HCT116 (cell line): ENCODE results near the gene ZNF282. TPM values are rescaled to one million over a fixed set of nuclear protein-coding genes. Genes with fewer than 3 reads are reported as not detected.

ENCODE experiments used
- ATAC-seq: fragments of 200-7000 bp; cut with Tn5 transposase; 2 replicates; pipeline ENCODE4 v1.9.1; 2020; ENCODE audit warnings: mild to moderate bottlenecking, moderate library complexity
- BruUV-seq: library from RNA; stranded (reverse); fragments of 400-500 nt; replicated peaks from 2 replicates; lab custom pipeline; 2021; lab: Mats Ljungman, UMichigan
- CTCF ChIA-PET: fragments of 300-600 bp; sonication (Branson Sonifier 250); formaldehyde crosslinking; loops from one replicate; lab custom pipeline; 2021; ENCODE audit warnings: antibody characterized with exemption; lab: Charles Lee
- POLR2A ChIA-PET: fragments of 300-600, 350-600 bp; sonication (Branson Sonifier 250); formaldehyde crosslinking; loops from one replicate; lab custom pipeline; 2021; ENCODE audit warnings: antibody characterized with exemption; lab: Charles Lee
- RAD21 ChIA-PET, 2 experiments: fragments of 300-600 bp; sonication (Branson Sonifier 250); formaldehyde crosslinking; loops; one replicate each; lab custom pipeline; 2023; ENCODE audit warnings: low total read pairs in 2 of 2; ENCODE audit not compliant: uncharacterized antibody in 2 of 2, unreplicated experiment in 2 of 2, low non-redundant PET in 1 of 2; lab: Charles Lee
- DNase-seq: peaks from one replicate; pipeline ENCODE4 v3.0.0-alpha.2; 2010; ENCODE audit warnings: low read depth, low spot score
- H2AFZ ChIP-seq: fragments of 200-600 bp; shearing (Covaris generic), sonication (generic); 2 replicates; pipeline ENCODE4 v1.6.1; 2017; ENCODE audit warnings: low read depth, mixed run types, mixed read lengths, antibody characterized with exemption, low read length; ENCODE audit not compliant: poor library complexity, severe bottlenecking
- H3K27ac ChIP-seq: 2 replicates; pipeline ENCODE4 v1.5.1; 2012; ENCODE audit warnings: low read depth, low read length
- H3K27me3 ChIP-seq: fragments of 200-600 bp; sonication (generic); 2 replicates; pipeline ENCODE4 v1.6.1; 2016; ENCODE audit warnings: mixed run types, low read length, mixed read lengths; ENCODE audit not compliant: insufficient read depth
- H3K36me3 ChIP-seq, 2 experiments: fragments of 200-500 bp in 1 of 2; fragments of 200-600 bp in 1 of 2; sonication (Bioruptor generic) in 1 of 2; sonication (generic) in 1 of 2; 2 replicates each; pipeline versions ENCODE4 v1.5.1 to v1.6.1; 2014 to 2016; ENCODE audit warnings: low read length in 2 of 2, inconsistent platforms in 1 of 2, mixed read lengths in 1 of 2, mixed run types in 1 of 2; ENCODE audit not compliant: insufficient read depth in 2 of 2, control insufficient read depth in 1 of 2
- H3K4me1 ChIP-seq, 2 experiments: fragments of 200-600 bp in 1 of 2; sonication (generic) in 1 of 2; 2 replicates each; pipeline versions ENCODE4 v1.5.1 to v1.6.1; 2012 to 2017; ENCODE audit warnings: low read length in 2 of 2, inconsistent platforms in 1 of 2, mild to moderate bottlenecking in 1 of 2, mixed read lengths in 1 of 2, mixed run types in 1 of 2, moderate library complexity in 1 of 2; ENCODE audit not compliant: insufficient read depth in 2 of 2, control insufficient read depth in 1 of 2
- H3K4me2 ChIP-seq: fragments of 200-600 bp; sonication (generic); 2 replicates; pipeline ENCODE4 v1.6.1; 2017; ENCODE audit warnings: mixed run types, low read length, mixed read lengths
- H3K4me3 ChIP-seq, 2 experiments: fragments of 200-600 bp in 1 of 2; sonication (generic) in 1 of 2; replicated peaks in 1 of 2; 2 replicates each; pipeline ENCODE4 v1.5.1; 2011 to 2016; ENCODE audit warnings: low read length in 2 of 2, control low read depth in 1 of 2, low read depth in 1 of 2, mild to moderate bottlenecking in 1 of 2, mixed read lengths in 1 of 2, mixed run types in 1 of 2
- H3K79me2 ChIP-seq: fragments of 200-600 bp; sonication (generic); 2 replicates; pipeline ENCODE4 v1.6.1; 2017; ENCODE audit warnings: mild to moderate bottlenecking, mixed run types, low read length, moderate library complexity, mixed read lengths; ENCODE audit not compliant: insufficient read depth
- H3K9ac ChIP-seq: fragments of 200-600 bp; sonication (generic); 2 replicates; pipeline ENCODE4 v1.6.1; 2016; ENCODE audit warnings: low read length, mixed read lengths
- H3K9me2 ChIP-seq: fragments of 200-600 bp; sonication (generic), shearing (Covaris generic); 2 replicates; pipeline ENCODE4 v1.6.1; 2017; ENCODE audit warnings: mixed run types, mild to moderate bottlenecking, moderate library complexity; ENCODE audit not compliant: insufficient read depth
- H3K9me3 ChIP-seq, 2 experiments: fragments of 200-500 bp in 1 of 2; fragments of 200-600 bp in 1 of 2; sonication (Bioruptor generic) in 1 of 2; sonication (generic) in 1 of 2; 2 replicates each; pipeline ENCODE4 v1.6.1; 2014 to 2017; ENCODE audit warnings: low read length in 2 of 2, mixed read lengths in 2 of 2, inconsistent platforms in 1 of 2, low read depth in 1 of 2, mild to moderate bottlenecking in 1 of 2, mixed run types in 1 of 2, moderate library complexity in 1 of 2; ENCODE audit not compliant: control insufficient read depth in 1 of 2, insufficient read depth in 1 of 2
- H4K20me1 ChIP-seq: fragments of 200-600 bp; sonication (generic), shearing (Covaris generic); 2 replicates; pipeline ENCODE4 v1.6.1; 2017; ENCODE audit warnings: mixed run types, mild to moderate bottlenecking, moderate library complexity; ENCODE audit not compliant: insufficient read depth
- CBX3 ChIP-seq: IDR thresholded peaks from 2 replicates; pipeline ENCODE4 v1.6.1; 2012; ENCODE audit warnings: low read depth
- CEBPB ChIP-seq: IDR thresholded peaks from 2 replicates; pipeline ENCODE4 v1.6.1; 2012; ENCODE audit warnings: low read depth
- EGR1 ChIP-seq: IDR thresholded peaks from 2 replicates; pipeline ENCODE4 v1.6.1; 2012; ENCODE audit warnings: low read depth
- EZH2 ChIP-seq: fragments of 200-600 bp; sonication (generic); IDR thresholded peaks from 2 replicates; pipeline ENCODE4 v1.6.1; 2017; ENCODE audit warnings: antibody characterized with exemption, mixed run types
- EZH2phosphoT487 ChIP-seq: fragments of 200-600 bp; IDR thresholded peaks from 2 replicates; pipeline ENCODE4 v1.6.1; 2018; ENCODE audit warnings: antibody characterized with exemption, borderline replicate concordance
- FOSL1 ChIP-seq: IDR thresholded peaks from 2 replicates; pipeline ENCODE4 v1.6.1; 2012; ENCODE audit warnings: low read depth
- POLR2A ChIP-seq: IDR thresholded peaks from 2 replicates; pipeline ENCODE4 v1.7.0; 2011; ENCODE audit warnings: borderline replicate concordance; ENCODE audit not compliant: insufficient read depth, insufficient read length; ENCODE audit errors: extremely low read depth
- POLR2AphosphoS5 ChIP-seq: IDR thresholded peaks from 2 replicates; pipeline ENCODE4 v1.6.1; 2011; ENCODE audit warnings: mild to moderate bottlenecking, low read depth, low read length, moderate library complexity
- SIN3A ChIP-seq: IDR thresholded peaks from 2 replicates; pipeline ENCODE4 v1.6.1; 2012; ENCODE audit warnings: low read depth
- SRF ChIP-seq: IDR thresholded peaks from 2 replicates; pipeline ENCODE4 v1.6.1; 2012; ENCODE audit warnings: low read depth
- TCF7L2 ChIP-seq: IDR thresholded peaks from 2 replicates; pipeline ENCODE4 v1.7.0; 2011; ENCODE audit warnings: borderline replicate concordance, inconsistent platforms; ENCODE audit not compliant: insufficient read depth, insufficient read length; ENCODE audit errors: extremely low read depth
- YY1 ChIP-seq: IDR thresholded peaks from 2 replicates; pipeline ENCODE4 v1.6.1; 2011; ENCODE audit warnings: low read length, low read depth, moderate library complexity, mild to moderate bottlenecking; ENCODE audit not compliant: insufficient replicate concordance; ENCODE audit errors: extremely low read depth
- ZFX ChIP-seq: fragments of 450-650 bp; IDR thresholded peaks from 2 replicates; pipeline ENCODE4 v1.6.1; 2017
- ZNF274 ChIP-seq: fragments of 200-500 bp; sonication (Bioruptor generic); IDR thresholded peaks from 2 replicates; pipeline ENCODE4 v1.6.1; 2014; ENCODE audit warnings: mild to moderate bottlenecking, low read depth, low read length, inconsistent platforms
- intact Hi-C: fragments of 100-400 bp; cut with micrococcal nuclease; formaldehyde crosslinking; loops from 2 replicates; pipeline ENCODE4 v1.10.0; 2022
- total RNA-seq: library from RNA; stranded (reverse); gene quantifications from one replicate; pipeline ENCODE4 v1.2.1, GENCODE V29; 2021; ENCODE audit not compliant: unreplicated experiment

ZNF282 gene
- total RNA-seq, 1 experiment from 2014 or later = 30.4 TPM

DNA sequence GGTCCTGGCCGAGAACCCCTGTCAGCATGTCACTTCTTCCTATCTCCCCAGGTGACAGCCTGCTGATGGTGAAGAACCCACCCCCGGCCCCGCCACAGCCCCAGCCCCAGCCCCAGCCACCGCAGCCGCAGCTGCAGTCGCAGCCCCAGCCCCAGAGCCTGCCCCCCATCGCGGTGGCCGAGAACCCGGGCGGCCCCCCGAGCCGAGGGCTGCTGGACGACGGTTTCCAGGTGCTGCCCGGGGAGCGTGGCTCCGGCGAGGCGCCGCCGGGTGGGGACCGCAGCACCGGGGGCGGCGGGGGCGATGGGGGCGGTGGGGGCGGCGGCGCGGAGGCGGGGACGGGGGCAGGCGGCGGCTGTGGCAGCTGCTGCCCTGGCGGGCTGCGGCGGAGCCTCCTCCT lies 28.4 kb downstream of the ZNF282 start:
- RAD21 ChIA-PET = no interaction called here
- H3K27ac ChIP-seq = no peak overlapping the region
- no peaks in the 10 kb centered on the region for H3K9me2 ChIP-seq
- no peaks in the 10 kb centered on the region for H3K4me1 ChIP-seq
- H3K4me2 ChIP-seq = no peak overlapping the region
- peaks cover 13 to 24% of the 10 kb centered on the region in 2 experiments; a peak in 3 of 4 replicates for H3K36me3 ChIP-seq
- intact Hi-C loops = no loop called here
- no peak for DNase-seq
- H4K20me1 ChIP-seq = no peaks in the 10 kb centered on the region
- no peak for ATAC-seq
- no peak overlapping the region for H2AFZ ChIP-seq
- H3K79me2 ChIP-seq = no peaks in the 10 kb centered on the region
- no peak for TF ChIP-seq FOSL1
- TF ChIP-seq EGR1 = no peak
- TF ChIP-seq TCF7L2 = no peak
- TF ChIP-seq EZH2 = no peak
- no peak for TF ChIP-seq EZH2phosphoT487
- TF ChIP-seq POLR2AphosphoS5 = no peak
- TF ChIP-seq CEBPB = no peak
- TF ChIP-seq SIN3A = no peak
- TF ChIP-seq ZNF274 = no peak
- TF ChIP-seq POLR2A = no peak
- no peak for TF ChIP-seq ZFX
- no peak for TF ChIP-seq SRF
- TF ChIP-seq, all 23 proteins: peak for 0
- Histone ChIP-seq H3K4me3 (no peak overlapping the region), H3K9me3 (no peaks in the 10 kb centered on the region), H3K27me3 (no peaks in the 10 kb centered on the region), H3K9ac (no peak overlapping the region)
- ChIA-PET POLR2A (no interaction called here), CTCF (no interaction called here)
- no TSS peak for BruUV-seq

DNA sequence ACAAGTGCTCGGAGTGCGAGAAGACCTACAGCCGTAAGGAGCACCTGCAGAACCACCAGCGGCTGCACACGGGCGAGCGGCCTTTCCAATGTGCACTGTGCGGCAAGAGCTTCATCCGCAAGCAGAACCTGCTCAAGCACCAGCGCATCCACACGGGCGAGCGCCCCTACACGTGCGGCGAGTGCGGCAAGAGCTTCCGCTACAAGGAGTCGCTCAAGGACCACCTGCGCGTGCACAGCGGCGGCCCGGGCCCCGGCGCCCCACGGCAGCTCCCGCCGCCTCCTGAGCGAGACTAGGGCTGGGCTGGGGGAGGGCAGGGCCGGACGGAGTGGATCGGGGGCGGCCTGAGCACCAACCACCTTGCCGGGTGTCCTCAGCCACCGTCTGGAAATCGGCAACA lies 29.0 kb downstream of the ZNF282 start:
- no peaks in the 10 kb centered on the region for H3K79me2 ChIP-seq
- no peak overlapping the region for H3K27ac ChIP-seq
- peaks cover 10 to 24% of the 10 kb centered on the region in 2 experiments; a peak in 3 of 4 replicates for H3K36me3 ChIP-seq
- H3K4me3 ChIP-seq = no peak overlapping the region
- ChIA-PET RAD21 (no interaction called here), CTCF (no interaction called here), POLR2A (no interaction called here)
- TF ChIP-seq SIN3A (no peak), FOSL1 (no peak), CBX3 (no peak), YY1 (no peak), CEBPB (no peak), EZH2 (no peak), ZFX (no peak)
- no peak overlapping the region for H3K4me2 ChIP-seq
- no peaks in the 10 kb centered on the region for H3K9me2 ChIP-seq
- H3K4me1 ChIP-seq = no peaks in the 10 kb centered on the region
- H2AFZ ChIP-seq = no peak overlapping the region
- BruUV-seq = no TSS peak
- H3K9me3 ChIP-seq = no peaks in the 10 kb centered on the region
- no peak for ATAC-seq
- intact Hi-C loops = no loop called here
- H3K9ac ChIP-seq = no peak overlapping the region
- no peaks in the 10 kb centered on the region for H4K20me1 ChIP-seq
- no peaks in the 10 kb centered on the region for H3K27me3 ChIP-seq
- no peak for DNase-seq
